ENCODE data around the gene C4B.

The C4B gene

GRCh38 chr6:32082935-32083334 lies 68.3 kb downstream of the C4B start:
- no peak for DNase-seq (ENCODE audit: low spot score)

- no peak for DNase-seq (ENCODE audit: low spot score)
Measured at GRCh38 chr6:32083812-32084768, 69.5 kb downstream of the C4B start.

- no peak for DNase-seq (ENCODE audit: low spot score)
Measured at GRCh38 chr6:32084780-32085179, 70.2 kb downstream of the C4B start.
